ENCODE measurements around the gene ZFAND3.
A peak's percentile ranks its signal among the peaks of the same experiment; 100 is the strongest.

The ZFAND3 gene

GRCh38 chr6:38056361-38056760, 236.8 kb downstream of the ZFAND3 start:
- no peak for DNase-seq (ENCODE audit: low read depth)
- TF ChIP-seq, protein P1, sequence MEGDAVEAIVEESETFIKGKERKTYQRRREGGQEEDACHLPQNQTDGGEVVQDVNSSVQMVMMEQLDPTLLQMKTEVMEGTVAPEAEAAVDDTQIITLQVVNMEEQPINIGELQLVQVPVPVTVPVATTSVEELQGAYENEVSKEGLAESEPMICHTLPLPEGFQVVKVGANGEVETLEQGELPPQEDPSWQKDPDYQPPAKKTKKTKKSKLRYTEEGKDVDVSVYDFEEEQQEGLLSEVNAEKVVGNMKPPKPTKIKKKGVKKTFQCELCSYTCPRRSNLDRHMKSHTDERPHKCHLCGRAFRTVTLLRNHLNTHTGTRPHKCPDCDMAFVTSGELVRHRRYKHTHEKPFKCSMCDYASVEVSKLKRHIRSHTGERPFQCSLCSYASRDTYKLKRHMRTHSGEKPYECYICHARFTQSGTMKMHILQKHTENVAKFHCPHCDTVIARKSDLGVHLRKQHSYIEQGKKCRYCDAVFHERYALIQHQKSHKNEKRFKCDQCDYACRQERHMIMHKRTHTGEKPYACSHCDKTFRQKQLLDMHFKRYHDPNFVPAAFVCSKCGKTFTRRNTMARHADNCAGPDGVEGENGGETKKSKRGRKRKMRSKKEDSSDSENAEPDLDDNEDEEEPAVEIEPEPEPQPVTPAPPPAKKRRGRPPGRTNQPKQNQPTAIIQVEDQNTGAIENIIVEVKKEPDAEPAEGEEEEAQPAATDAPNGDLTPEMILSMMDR (conservative IDR thresholded peaks at IDR 0.05; ENCODE audit: low read length), result no peak
- no peak overlapping the region for H3K4me3 ChIP-seq (ENCODE audit: low read length)

- DNase-seq (ENCODE audit: low read depth), result peak; percentile 12
- TF ChIP-seq, protein P1 (conservative IDR thresholded peaks at IDR 0.05; ENCODE audit: low read length), result no peak
- no peak overlapping the region for H3K4me3 ChIP-seq (ENCODE audit: low read length)
Measured at GRCh38 chr6:38057994-38058393, 238.5 kb downstream of the ZFAND3 start.

- TF ChIP-seq, protein P1 (conservative IDR thresholded peaks at IDR 0.05; ENCODE audit: low read length), result no peak
- DNase-seq (ENCODE audit: low read depth), result no peak
- no peak overlapping the region for H3K4me3 ChIP-seq (ENCODE audit: low read length)
Measured at GRCh38 chr6:38062066-38062465, 242.5 kb downstream of the ZFAND3 start.

DNA sequence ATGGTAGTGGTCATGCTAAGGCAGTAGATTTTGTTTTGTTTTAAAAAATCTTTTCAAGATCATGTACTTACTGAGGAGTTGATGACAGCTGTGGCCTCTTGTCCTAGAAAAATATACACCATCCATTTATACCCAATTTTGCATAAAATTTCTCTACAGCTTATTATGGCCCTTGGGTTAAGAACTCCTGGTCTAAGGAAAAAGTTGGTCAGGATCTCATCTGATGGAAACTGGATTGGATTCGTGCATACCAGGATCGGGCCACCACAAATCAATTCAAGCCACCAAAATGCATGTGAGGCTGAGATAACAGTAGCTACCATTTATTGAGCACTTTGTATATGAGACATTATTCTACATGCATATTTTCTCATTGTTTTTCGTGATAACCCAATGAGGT, 244.4 kb downstream of the ZFAND3 start:
- TF ChIP-seq, protein P1 (conservative IDR thresholded peaks at IDR 0.05; ENCODE audit: low read length), result no peak
- no peak for DNase-seq (ENCODE audit: low read depth)
- H3K4me3 ChIP-seq (ENCODE audit: low read length), result no peak overlapping the region

- TF ChIP-seq, protein P1 (conservative IDR thresholded peaks at IDR 0.05; ENCODE audit: low read length), result no peak
- no peak overlapping the region for H3K4me3 ChIP-seq (ENCODE audit: low read length)
- DNase-seq (ENCODE audit: low read depth), result peak; percentile 31
Measured at GRCh38 chr6:38064431-38064830, 244.9 kb downstream of the ZFAND3 start.

DNA sequence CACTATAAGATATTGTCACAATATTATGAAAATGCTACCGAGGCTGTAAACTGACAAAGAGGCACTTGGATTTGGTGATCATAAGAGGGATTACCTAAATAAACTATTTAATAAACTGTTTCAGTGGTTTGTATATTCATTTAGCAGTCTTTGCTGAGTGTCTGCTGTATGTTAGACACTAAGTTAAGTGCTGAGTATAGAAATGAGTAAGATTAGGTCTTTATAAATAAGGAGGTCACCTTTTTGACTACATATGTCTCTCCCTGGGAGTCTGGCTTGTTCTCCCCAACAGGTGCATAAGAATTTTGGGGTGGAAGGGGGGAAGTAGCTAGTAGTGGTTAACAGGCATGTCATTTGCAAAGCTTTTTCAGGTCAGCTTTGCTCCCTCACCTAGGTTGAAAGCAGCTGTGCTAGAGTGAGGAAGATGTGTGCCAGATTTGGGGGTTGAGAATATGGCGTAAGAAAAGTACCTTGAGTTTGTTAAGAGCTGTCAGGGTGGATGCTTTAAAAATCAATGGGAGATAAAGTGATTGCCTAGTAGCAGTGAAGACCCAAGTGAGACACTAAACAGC, 246.3 kb downstream of the ZFAND3 start:
- no peak overlapping the region for H3K4me3 ChIP-seq (ENCODE audit: low read length)
- TF ChIP-seq, protein P1 (conservative IDR thresholded peaks at IDR 0.05; ENCODE audit: low read length), result no peak
- no peak for DNase-seq (ENCODE audit: low read depth)

GRCh38 chr6:38067263-38067980, 247.9 kb downstream of the ZFAND3 start:
- H3K4me3 ChIP-seq (ENCODE audit: low read length), result no peak overlapping the region
- TF ChIP-seq, protein P1 (conservative IDR thresholded peaks at IDR 0.05; ENCODE audit: low read length), result no peak
- DNase-seq (ENCODE audit: low read depth), result no peak
